GM12892 (cell line): ENCODE results near the gene PRDM12.

ENCODE experiments used
- DNase-seq: peaks from one replicate; pipeline ENCODE4 v3.0.0; 2011; ENCODE audit not compliant: insufficient read length
- FAIRE-seq: peaks from 2 replicates; lab custom pipeline; 2011; peaks lifted over from hg19 to GRCh38; lab: Jason Lieb, UNC
- POLR2A ChIP-seq: IDR thresholded peaks from 2 replicates; pipeline ENCODE4 v1.6.1; 2011; ENCODE audit warnings: low read depth, low read length, control low read depth
- POLR2AphosphoS5 ChIP-seq: IDR thresholded peaks from 2 replicates; pipeline ENCODE4 v1.6.1; 2011; ENCODE audit warnings: low read depth, low read length, control low read depth
- TAF1 ChIP-seq: IDR thresholded peaks from 2 replicates; pipeline ENCODE4 v1.6.1; 2011; ENCODE audit warnings: low read depth, mild to moderate bottlenecking, control low read depth, low read length, borderline replicate concordance

PRDM12 gene

GRCh38 chr9:130639124-130639765 is 25.1 kb upstream of the PRDM12 start:
- FAIRE-seq = no peak
- DNase-seq = no peak
- no peak for TF ChIP-seq TAF1
- TF ChIP-seq POLR2A = no peak
- no peak for TF ChIP-seq POLR2AphosphoS5

DNA sequence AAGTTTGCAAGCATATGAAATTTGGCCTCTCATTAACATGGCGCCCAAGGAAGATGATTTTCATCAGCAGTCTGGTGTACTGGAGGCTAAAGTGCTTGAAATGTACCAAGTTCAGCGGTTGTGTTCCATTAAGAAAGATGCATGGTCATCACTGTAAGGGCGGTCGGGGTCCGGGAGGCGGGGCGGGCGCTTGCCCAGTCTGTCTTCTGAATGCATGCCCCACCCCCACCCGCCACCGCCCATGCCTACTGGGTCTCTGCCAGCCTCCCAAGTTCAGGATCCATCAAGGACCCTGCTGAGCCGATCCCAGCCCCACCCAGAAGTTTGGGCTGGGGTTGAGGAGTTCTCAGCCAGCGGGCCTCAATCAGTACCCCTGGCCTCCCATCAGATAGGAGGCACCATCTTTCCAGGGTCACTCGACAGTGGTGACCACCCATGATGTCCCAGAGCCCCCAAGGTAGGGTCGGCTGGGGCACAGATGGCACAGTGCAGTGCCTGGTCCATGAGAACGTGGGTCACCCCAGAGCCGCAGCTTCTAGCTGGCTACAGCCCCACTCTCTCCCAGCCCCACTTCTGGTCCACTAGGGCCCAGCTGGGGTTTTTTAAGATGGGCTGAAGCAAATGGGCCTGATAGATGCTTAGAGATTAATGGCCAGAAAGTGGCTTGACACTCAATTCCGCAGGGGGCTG is 24.4 kb upstream of the PRDM12 start:
- FAIRE-seq (no peak), DNase-seq (no peak)
- TF ChIP-seq POLR2AphosphoS5 (no peak), POLR2A (no peak), TAF1 (no peak)

GRCh38 chr9:130640681-130641080 is 23.7 kb upstream of the PRDM12 start:
- no peak for FAIRE-seq

GRCh38 chr9:130642926-130643325 is 21.5 kb upstream of the PRDM12 start:
- DNase-seq (no peak), FAIRE-seq (no peak)
- TF ChIP-seq TAF1 (no peak), POLR2A (no peak), POLR2AphosphoS5 (no peak)

More at GRCh38 chr9:130640681-130641080, 23.7 kb upstream of the PRDM12 start:
- TF ChIP-seq POLR2AphosphoS5 = no peak
- TF ChIP-seq TAF1 = no peak
- no peak for TF ChIP-seq POLR2A
- no peak for DNase-seq

DNA sequence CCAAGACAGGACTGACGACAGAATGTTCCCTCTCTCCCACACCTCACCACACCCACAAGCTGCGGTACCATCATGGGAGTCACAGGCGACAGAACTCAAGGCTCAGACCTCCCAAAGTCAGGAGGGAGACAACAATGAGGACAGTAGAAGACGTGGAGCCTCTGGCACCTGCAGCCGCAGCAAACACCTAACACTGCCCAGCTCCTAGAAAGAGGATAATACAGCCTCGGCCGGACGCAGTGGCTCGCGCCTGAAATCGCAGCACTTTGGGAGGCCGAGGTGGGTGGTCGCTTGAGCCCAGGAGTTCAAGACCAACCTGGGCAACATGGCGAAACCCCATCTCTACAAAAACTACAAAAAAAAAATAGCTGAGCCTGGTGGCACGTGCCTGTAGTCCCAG is 13.2 kb upstream of the PRDM12 start:
- TF ChIP-seq POLR2A (no peak), TAF1 (no peak), POLR2AphosphoS5 (no peak)
- DNase-seq (no peak), FAIRE-seq (no peak)

GRCh38 chr9:130651752-130652151 is 12.6 kb upstream of the PRDM12 start:
- FAIRE-seq (no peak), DNase-seq (no peak)
- TF ChIP-seq POLR2A (no peak), TAF1 (no peak), POLR2AphosphoS5 (no peak)

DNA sequence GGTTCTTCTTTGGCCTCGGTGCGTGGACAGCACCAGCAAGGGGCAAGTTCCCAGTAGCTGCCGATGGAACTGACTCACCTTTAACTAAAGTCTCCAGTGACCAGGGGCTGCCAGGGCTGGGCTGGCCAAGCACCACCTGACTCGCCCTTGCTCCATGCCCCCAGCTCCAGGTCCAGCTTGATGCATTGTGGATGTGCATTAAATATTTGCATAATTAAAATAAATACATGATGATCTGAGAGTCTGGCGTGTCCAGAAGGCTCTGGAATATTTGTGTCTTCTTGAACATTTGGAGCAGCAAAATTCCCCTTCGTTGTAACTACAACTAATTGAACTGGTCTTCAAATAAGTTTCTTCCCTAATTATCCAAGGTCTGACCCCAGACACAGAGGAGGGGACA is 9.5 kb upstream of the PRDM12 start:
- TF ChIP-seq TAF1 = no peak
- no peak for TF ChIP-seq POLR2A
- TF ChIP-seq POLR2AphosphoS5 = no peak
- FAIRE-seq = no peak
- DNase-seq = no peak

GRCh38 chr9:130658893-130659698 is 5.3 kb upstream of the PRDM12 start:
- no peak for TF ChIP-seq POLR2AphosphoS5
- no peak for TF ChIP-seq POLR2A
- no peak for TF ChIP-seq TAF1
- DNase-seq (no peak), FAIRE-seq (no peak)

- no peak for TF ChIP-seq POLR2AphosphoS5
- no peak for DNase-seq
- no peak for FAIRE-seq
These were observed 4.6 kb upstream of the PRDM12 start for GRCh38 chr9:130659699-130660248.

GRCh38 chr9:130660326-130660682 is 4.1 kb upstream of the PRDM12 start:
- no peak for TF ChIP-seq POLR2AphosphoS5
- TF ChIP-seq POLR2A = no peak
- no peak for TF ChIP-seq TAF1
- no peak for FAIRE-seq
- DNase-seq = no peak

DNA sequence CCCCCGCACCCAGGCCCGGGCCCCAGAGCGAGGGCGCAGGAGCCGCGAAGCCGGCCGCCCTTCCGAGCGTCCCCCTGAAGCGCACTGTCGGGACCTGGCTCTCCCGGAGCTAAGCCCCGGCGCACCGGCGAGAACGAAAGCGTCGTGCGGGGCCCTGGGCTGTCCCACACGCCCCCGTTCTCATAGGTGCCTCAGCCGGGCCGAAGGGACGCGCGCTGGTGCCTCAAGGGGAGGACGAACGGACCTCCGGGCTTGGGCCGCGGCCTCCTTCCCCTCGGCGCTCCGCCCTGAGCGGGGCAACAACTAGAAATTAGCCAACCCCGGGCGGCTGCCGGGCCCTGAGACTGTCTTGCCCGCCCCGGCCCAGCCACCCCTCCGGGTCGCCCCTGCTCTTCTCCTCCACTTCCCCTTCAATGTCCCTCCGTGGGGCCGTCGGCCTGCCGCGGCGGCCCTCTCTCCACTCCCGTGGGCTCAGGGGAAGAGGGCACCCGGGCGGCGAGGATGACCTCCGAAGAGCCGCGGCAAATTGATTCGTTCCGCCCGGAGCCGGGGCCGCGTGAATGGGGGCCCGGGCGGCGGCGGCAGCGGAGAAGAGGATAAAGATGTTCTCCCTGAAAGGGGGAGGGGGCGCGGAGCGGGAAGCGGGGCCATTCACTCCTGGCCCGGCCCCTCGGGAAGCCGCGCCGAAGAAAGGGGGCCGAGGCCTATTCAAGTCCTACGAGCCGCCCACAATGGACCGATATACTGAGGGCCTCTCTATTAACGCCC is 3.5 kb upstream of the PRDM12 start:
- no peak for DNase-seq
- no peak for FAIRE-seq
- no peak for TF ChIP-seq POLR2A
- no peak for TF ChIP-seq POLR2AphosphoS5
- TF ChIP-seq TAF1 = no peak
